Caco-2 (cell line): ENCODE results near the gene ZC3H14. TPM values are rescaled to one million over a fixed set of nuclear protein-coding genes. Genes with fewer than 3 reads are reported as not detected.

Source experiments
- BruUV-seq: library from RNA; stranded (reverse); fragments of 400-500 nt; replicated peaks from 2 replicates; lab custom pipeline; 2021; lab: Mats Ljungman, UMichigan
- CTCF ChIA-PET: fragments of 300-600 bp; sonication (Branson Sonifier 250); formaldehyde crosslinking; loops from one replicate; lab custom pipeline; 2022; ENCODE audit warnings: antibody characterized with exemption; lab: Charles Lee
- POLR2A ChIA-PET: fragments of 300-600 bp; sonication (Branson Sonifier 250); formaldehyde crosslinking; loops from one replicate; lab custom pipeline; 2022; ENCODE audit warnings: antibody characterized with exemption; lab: Charles Lee
- DNase-seq, 2 experiments: peaks; one replicate each; pipeline versions ENCODE4 v3.0.0 to v3.0.0-alpha.2; 2020 to 2022
- H3K27me3 ChIP-seq: replicated peaks from 2 replicates; pipeline ENCODE4 v1.6.0; 2011; ENCODE audit warnings: low read length; ENCODE audit not compliant: control insufficient read depth, insufficient read depth
- H3K36me3 ChIP-seq: 2 replicates; pipeline ENCODE4 v1.5.1; 2011; ENCODE audit warnings: low read length; ENCODE audit not compliant: control insufficient read depth, insufficient read depth
- H3K4me1 ChIP-seq: fragments of 250-450 bp; sonication (Bioruptor Pico); 2 replicates; pipeline ENCODE4 v1.5.1; 2020; ENCODE audit warnings: mild to moderate bottlenecking
- H3K4me3 ChIP-seq: 2 replicates; pipeline ENCODE4 v1.5.1; 2011; ENCODE audit warnings: low read depth, mild to moderate bottlenecking, control low read depth, low read length
- H3K9me3 ChIP-seq: fragments of 250-450 bp; sonication (Bioruptor Pico); 2 replicates; pipeline ENCODE4 v1.5.1; 2020; ENCODE audit warnings: mild to moderate bottlenecking, moderate library complexity
- H3K27ac Mint-ChIP-seq: one replicate; pipeline ENCODE4 v1.8.0; 2022; ENCODE audit warnings: mixed read lengths; ENCODE audit not compliant: unreplicated experiment
- H3K27me3 Mint-ChIP-seq: one replicate; pipeline ENCODE4 v1.8.0; 2022; ENCODE audit warnings: mixed read lengths; ENCODE audit not compliant: insufficient read depth, unreplicated experiment
- H3K36me3 Mint-ChIP-seq: one replicate; pipeline ENCODE4 v1.8.0; 2022; ENCODE audit warnings: mild to moderate bottlenecking, mixed read lengths; ENCODE audit not compliant: insufficient read depth, unreplicated experiment
- H3K4me1 Mint-ChIP-seq: one replicate; pipeline ENCODE4 v1.8.0; 2022; ENCODE audit warnings: low read depth, mixed read lengths; ENCODE audit not compliant: unreplicated experiment
- H3K4me3 Mint-ChIP-seq: one replicate; pipeline ENCODE4 v1.8.0; 2022; ENCODE audit warnings: mild to moderate bottlenecking, moderate library complexity, mixed read lengths; ENCODE audit not compliant: unreplicated experiment
- H3K9me3 Mint-ChIP-seq: one replicate; pipeline ENCODE4 v1.8.0; 2022; ENCODE audit warnings: mixed read lengths; ENCODE audit not compliant: unreplicated experiment
- CTCF ChIP-seq, 2 experiments: fragments of 200-600 bp in 1 of 2; IDR thresholded peaks; 1 replicate in 1 of 2; 2 replicates in 1 of 2; pipeline versions ENCODE4 v1.5.1 to v1.8.0; 2011 to 2022; ENCODE audit warnings: antibody characterized with exemption in 1 of 2, control low read depth in 1 of 2, inconsistent platforms in 1 of 2, low read depth in 1 of 2, low read length in 1 of 2, mild to moderate bottlenecking in 1 of 2, moderate library complexity in 1 of 2; ENCODE audit not compliant: insufficient read depth in 1 of 2, severe bottlenecking in 1 of 2, unreplicated experiment in 1 of 2
- intact Hi-C: fragments of 100-400 bp; cut with micrococcal nuclease; formaldehyde crosslinking; loops from one replicate; pipeline ENCODE4 v1.10.0; 2022; ENCODE audit not compliant: unreplicated experiment
- total RNA-seq: library from RNA; stranded (reverse); gene quantifications from 2 replicates; pipeline ENCODE4 v1.2.3, GENCODE V29; 2022

ZC3H14 gene
- total RNA-seq, 1 experiment from 2014 or later: 77.1 TPM

- peak overlapping the region; percentile 85 for H3K4me3 Mint-ChIP-seq
- no peak overlapping the region for H3K27ac Mint-ChIP-seq
- ChIA-PET CTCF (no interaction called here), POLR2A (no interaction called here)
- peaks cover 43% of the 10 kb centered on the region for H3K4me1 ChIP-seq
- peaks cover 19% of the 10 kb centered on the region for H3K36me3 Mint-ChIP-seq
- H3K27me3 Mint-ChIP-seq: no peaks in the 10 kb centered on the region
- no peaks in the 10 kb centered on the region for H3K36me3 ChIP-seq
- H3K27me3 ChIP-seq: no peaks in the 10 kb centered on the region
- intact Hi-C loops: loop anchor here (1.0 kb wide), 1 partner anchor 8 kb away; no protein-coding TSS in a partner anchor
- peak; percentile 13 to 28 for TF ChIP-seq CTCF (IDR thresholded peaks at IDR 0.05; ENCODE audit: insufficient read depth in 1 of 2, low read depth in 1 of 2, low read length in 1 of 2, severe bottlenecking in 1 of 2, unreplicated experiment in 1 of 2)
- H3K9me3 Mint-ChIP-seq: no peaks in the 10 kb centered on the region
- H3K4me3 ChIP-seq: peak overlapping the region; percentile 48
- DNase-seq: peak; percentile 80 to 82
- no peaks in the 10 kb centered on the region for H3K9me3 ChIP-seq
- BruUV-seq: no TSS peak
- peaks cover 24% of the 10 kb centered on the region for H3K4me1 Mint-ChIP-seq
Measured at GRCh38 chr14:88551094-88551870, 11.6 kb upstream of the ZC3H14 start.

- H3K36me3 Mint-ChIP-seq: peaks cover 19% of the 10 kb centered on the region
- H3K9me3 Mint-ChIP-seq: no peaks in the 10 kb centered on the region
- Histone ChIP-seq H3K4me3 (peak overlapping the region; percentile 48), H3K4me1 (peaks cover 43% of the 10 kb centered on the region), H3K36me3 (no peaks in the 10 kb centered on the region), H3K27me3 (no peaks in the 10 kb centered on the region), H3K9me3 (no peaks in the 10 kb centered on the region)
- H3K27me3 Mint-ChIP-seq: no peaks in the 10 kb centered on the region
- TF ChIP-seq CTCF (IDR thresholded peaks at IDR 0.05; ENCODE audit: insufficient read depth in 1 of 2, low read depth in 1 of 2, low read length in 1 of 2, severe bottlenecking in 1 of 2, unreplicated experiment in 1 of 2): no peak
- no peak overlapping the region for H3K27ac Mint-ChIP-seq
- ChIA-PET CTCF (no interaction called here), POLR2A (no interaction called here)
- peak overlapping the region; percentile 85 for H3K4me3 Mint-ChIP-seq
- BruUV-seq: no TSS peak
- peaks cover 30% of the 10 kb centered on the region for H3K4me1 Mint-ChIP-seq
- no peak for DNase-seq
- intact Hi-C loops: loop anchor here (1.0 to 2.0 kb wide), 2 partner anchors 9 to 17 kb away; no protein-coding TSS in a partner anchor
Measured at GRCh38 chr14:88551980-88552431, 10.8 kb upstream of the ZC3H14 start.

GRCh38 chr14:88552876-88553275 lies 10.0 kb upstream of the ZC3H14 start:
- Mint-ChIP-seq H3K27ac (no peak overlapping the region), H3K4me1 (peaks cover 26% of the 10 kb centered on the region), H3K27me3 (no peaks in the 10 kb centered on the region), H3K36me3 (peaks cover 19% of the 10 kb centered on the region), H3K4me3 (peak overlapping the region; percentile 85), H3K9me3 (no peaks in the 10 kb centered on the region)
- ChIA-PET POLR2A (no interaction called here), CTCF (no interaction called here)
- H3K4me1 ChIP-seq: peaks cover 40% of the 10 kb centered on the region
- TF ChIP-seq CTCF (IDR thresholded peaks at IDR 0.05; ENCODE audit: insufficient read depth in 1 of 2, low read depth in 1 of 2, low read length in 1 of 2, severe bottlenecking in 1 of 2, unreplicated experiment in 1 of 2): no peak
- intact Hi-C loops: loop anchor here (2.0 kb wide), 1 partner anchor 18 kb away; no protein-coding TSS in a partner anchor
- H3K4me3 ChIP-seq: no peak overlapping the region
- no peaks in the 10 kb centered on the region for H3K27me3 ChIP-seq
- H3K36me3 ChIP-seq: no peaks in the 10 kb centered on the region
- DNase-seq: no peak
- no TSS peak for BruUV-seq
- H3K9me3 ChIP-seq: no peaks in the 10 kb centered on the region
